ENCODE results near the gene C7orf33. TPM values are rescaled to one million over a fixed set of nuclear protein-coding genes. Genes with fewer than 3 reads are reported as not detected.
"Not testable (repeated sequence)": the region's sequence is repeated elsewhere in the genome, so short reads cannot be mapped to it uniquely, and the experiment has no call there.

C7orf33 gene
- total RNA-seq, 3 donors from 2014 or later (not counting 1 experiment from before 2014, with no cell fraction given), result not detected

DNA sequence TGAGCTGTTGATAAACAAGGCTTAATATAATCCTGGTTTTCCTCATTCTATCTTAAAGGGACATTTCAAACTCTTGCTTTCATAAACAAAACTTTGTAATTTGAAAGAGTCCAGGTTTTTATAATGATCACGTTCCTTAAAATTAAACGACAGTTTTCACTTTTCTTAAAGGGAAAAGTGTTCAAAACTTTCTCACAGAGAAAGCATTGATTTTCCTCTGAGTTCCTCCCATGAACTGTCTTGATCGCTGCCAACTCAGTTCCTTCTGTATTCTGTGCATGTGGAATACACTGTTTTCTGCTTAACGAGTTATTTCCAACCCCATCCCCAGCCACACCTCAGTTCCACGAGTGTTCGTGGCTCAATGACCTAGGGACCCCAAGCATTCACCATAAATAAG lies 2.4 kb upstream of the C7orf33 start:
- no peak overlapping the region for H3K27ac Mint-ChIP-seq
- 78% methylated on average over 6 of the region's 6 CpGs for WGBS (ENCODE audit: insufficient coverage)
- intact Hi-C loops (cut with micrococcal nuclease), result no loop called here
- H3K36me3 Mint-ChIP-seq, result no peaks in the 10 kb centered on the region
- Histone ChIP-seq H3K27me3 (ENCODE audit: control insufficient read depth, insufficient read depth, low read length) (no peaks in the 10 kb centered on the region), H3K9me3 (ENCODE audit: control insufficient read depth, insufficient read depth, low read length) (no peaks in the 10 kb centered on the region), H3K36me3 (ENCODE audit: control insufficient read depth, insufficient read depth, low read length) (no peaks in the 10 kb centered on the region), H3K4me3 (ENCODE audit: low read length) (no peak overlapping the region), H3K27ac (ENCODE audit: low read length) (no peak overlapping the region), H3K4me1 (ENCODE audit: control insufficient read depth, insufficient read depth, low read length) (no peaks in the 10 kb centered on the region)
- H3K9me3 Mint-ChIP-seq, result no peaks in the 10 kb centered on the region
- H3K4me1 Mint-ChIP-seq, result no peaks in the 10 kb centered on the region
- no peak overlapping the region for H3K4me3 Mint-ChIP-seq
- TF ChIP-seq, protein P1, sequence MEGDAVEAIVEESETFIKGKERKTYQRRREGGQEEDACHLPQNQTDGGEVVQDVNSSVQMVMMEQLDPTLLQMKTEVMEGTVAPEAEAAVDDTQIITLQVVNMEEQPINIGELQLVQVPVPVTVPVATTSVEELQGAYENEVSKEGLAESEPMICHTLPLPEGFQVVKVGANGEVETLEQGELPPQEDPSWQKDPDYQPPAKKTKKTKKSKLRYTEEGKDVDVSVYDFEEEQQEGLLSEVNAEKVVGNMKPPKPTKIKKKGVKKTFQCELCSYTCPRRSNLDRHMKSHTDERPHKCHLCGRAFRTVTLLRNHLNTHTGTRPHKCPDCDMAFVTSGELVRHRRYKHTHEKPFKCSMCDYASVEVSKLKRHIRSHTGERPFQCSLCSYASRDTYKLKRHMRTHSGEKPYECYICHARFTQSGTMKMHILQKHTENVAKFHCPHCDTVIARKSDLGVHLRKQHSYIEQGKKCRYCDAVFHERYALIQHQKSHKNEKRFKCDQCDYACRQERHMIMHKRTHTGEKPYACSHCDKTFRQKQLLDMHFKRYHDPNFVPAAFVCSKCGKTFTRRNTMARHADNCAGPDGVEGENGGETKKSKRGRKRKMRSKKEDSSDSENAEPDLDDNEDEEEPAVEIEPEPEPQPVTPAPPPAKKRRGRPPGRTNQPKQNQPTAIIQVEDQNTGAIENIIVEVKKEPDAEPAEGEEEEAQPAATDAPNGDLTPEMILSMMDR (IDR thresholded peaks at IDR 0.05), result no peak
- DNase-seq (no peak), ATAC-seq (no peak)
- H3K27me3 Mint-ChIP-seq (ENCODE audit: low read depth in 2 of 2), result peaks cover 37 to 52% of the 10 kb centered on the region in 2 donors

GRCh38 chr7:148588670-148589131 lies 1.9 kb upstream of the C7orf33 start:
- Mint-ChIP-seq H3K27me3 (ENCODE audit: low read depth in 2 of 2) (peaks cover 37 to 52% of the 10 kb centered on the region in 2 donors), H3K36me3 (no peaks in the 10 kb centered on the region), H3K9me3 (no peaks in the 10 kb centered on the region), H3K27ac (no peak overlapping the region), H3K4me1 (no peaks in the 10 kb centered on the region), H3K4me3 (no peak overlapping the region)
- Histone ChIP-seq H3K4me3 (ENCODE audit: low read length) (no peak overlapping the region), H3K27ac (ENCODE audit: low read length) (no peak overlapping the region), H3K9me3 (ENCODE audit: control insufficient read depth, insufficient read depth, low read length) (no peaks in the 10 kb centered on the region), H3K4me1 (ENCODE audit: control insufficient read depth, insufficient read depth, low read length) (no peaks in the 10 kb centered on the region), H3K36me3 (ENCODE audit: control insufficient read depth, insufficient read depth, low read length) (no peaks in the 10 kb centered on the region), H3K27me3 (ENCODE audit: control insufficient read depth, insufficient read depth, low read length) (no peaks in the 10 kb centered on the region)
- DNase-seq, result no peak
- no peak for ATAC-seq
- TF ChIP-seq, protein P1 (IDR thresholded peaks at IDR 0.05), result no peak
- WGBS (ENCODE audit: insufficient coverage), result 91% methylated on average over 13 of the region's 13 CpGs
- intact Hi-C loops (cut with micrococcal nuclease), result no loop called here

GRCh38 chr7:148589640-148590039 lies 926 bp upstream of the C7orf33 start:
- no peak for ATAC-seq
- intact Hi-C loops (cut with micrococcal nuclease), result no loop called here
- 89% methylated on average over 3 of the region's 3 CpGs for WGBS (ENCODE audit: insufficient coverage)

GRCh38 chr7:148596354-148596753 lies 5.8 kb downstream of the C7orf33 start:
- H3K27ac ChIP-seq (ENCODE audit: low read length); H3K4me1 ChIP-seq (ENCODE audit: control insufficient read depth, insufficient read depth, low read length); DNase-seq; intact Hi-C loops (cut with micrococcal nuclease); H3K36me3 ChIP-seq (ENCODE audit: control insufficient read depth, insufficient read depth, low read length); H3K36me3 Mint-ChIP-seq; H3K9me3 Mint-ChIP-seq; ATAC-seq; H3K27me3 ChIP-seq (ENCODE audit: control insufficient read depth, insufficient read depth, low read length); H3K27ac Mint-ChIP-seq; H3K4me3 ChIP-seq (ENCODE audit: low read length); H3K9me3 ChIP-seq (ENCODE audit: control insufficient read depth, insufficient read depth, low read length): not testable (repeated sequence)
- Mint-ChIP-seq H3K4me3 (peak overlapping the region; percentile 58), H3K27me3 (ENCODE audit: low read depth in 2 of 2) (peaks cover 19 to 32% of the 10 kb centered on the region in 2 donors), H3K4me1 (peaks cover 15 to 21% of the 10 kb centered on the region in 2 donors)
- WGBS (ENCODE audit: insufficient coverage), result 98% methylated on average over 2 of the region's 3 CpGs

More at GRCh38 chr7:148589640-148590039, 926 bp upstream of the C7orf33 start:
- Histone ChIP-seq H3K27ac (ENCODE audit: low read length) (no peak overlapping the region), H3K4me1 (ENCODE audit: control insufficient read depth, insufficient read depth, low read length) (no peaks in the 10 kb centered on the region), H3K36me3 (ENCODE audit: control insufficient read depth, insufficient read depth, low read length) (no peaks in the 10 kb centered on the region), H3K9me3 (ENCODE audit: control insufficient read depth, insufficient read depth, low read length) (no peaks in the 10 kb centered on the region), H3K4me3 (ENCODE audit: low read length) (no peak overlapping the region), H3K27me3 (ENCODE audit: control insufficient read depth, insufficient read depth, low read length) (no peaks in the 10 kb centered on the region)
- Mint-ChIP-seq H3K36me3 (no peaks in the 10 kb centered on the region), H3K4me3 (no peak overlapping the region), H3K27ac (no peak overlapping the region), H3K4me1 (no peaks in the 10 kb centered on the region), H3K27me3 (ENCODE audit: low read depth in 2 of 2) (peaks cover 30 to 49% of the 10 kb centered on the region in 2 donors), H3K9me3 (no peaks in the 10 kb centered on the region)
- no peak for DNase-seq
- TF ChIP-seq, protein P1 (IDR thresholded peaks at IDR 0.05), result no peak
